GM12872 (cell line): ENCODE data around the gene CAMK1D.

Experiments used
- TF ChIP-seq, protein P1 (sequence below): IDR thresholded peaks from 3 replicates; pipeline ENCODE4 v1.5.1; 2011; ENCODE audit warnings: low read depth, mild to moderate bottlenecking, low read length, moderate library complexity; ENCODE audit not compliant: insufficient read depth

The CAMK1D gene

DNA sequence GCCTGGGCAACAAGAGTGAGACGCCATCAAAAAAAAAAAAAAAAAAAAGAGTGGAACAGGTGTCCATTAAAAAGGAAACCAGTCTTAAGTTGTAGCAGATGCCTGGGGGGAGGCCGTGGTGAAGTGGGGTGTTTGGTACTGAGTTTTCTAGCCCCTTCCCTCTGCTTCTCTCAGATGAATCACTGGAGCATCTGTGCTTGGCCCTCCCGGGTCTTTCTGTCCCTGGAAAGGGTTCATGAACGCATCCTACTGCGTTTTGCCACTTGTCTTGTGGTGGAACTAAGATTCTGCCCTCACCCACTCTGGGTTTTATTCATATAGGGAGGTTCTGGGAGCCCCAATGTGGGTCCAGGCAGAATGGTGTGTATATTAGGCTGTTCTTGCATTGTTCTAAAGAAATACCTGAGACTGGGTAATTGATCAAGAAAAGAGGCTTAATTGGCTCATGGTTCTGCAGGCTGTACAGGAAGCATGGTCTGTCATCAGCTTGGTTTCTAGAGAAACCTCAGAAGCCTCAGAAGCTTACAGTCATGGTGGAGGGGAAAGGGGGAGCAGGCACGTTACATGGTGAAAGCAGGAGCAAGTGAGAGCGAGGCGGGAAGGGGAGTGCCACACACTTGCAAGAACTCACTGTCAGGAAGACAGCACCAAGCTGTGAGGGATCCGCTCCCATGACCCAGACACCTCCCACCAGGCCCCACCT, 63.5 kb downstream of the CAMK1D start:
- TF ChIP-seq, protein P1, sequence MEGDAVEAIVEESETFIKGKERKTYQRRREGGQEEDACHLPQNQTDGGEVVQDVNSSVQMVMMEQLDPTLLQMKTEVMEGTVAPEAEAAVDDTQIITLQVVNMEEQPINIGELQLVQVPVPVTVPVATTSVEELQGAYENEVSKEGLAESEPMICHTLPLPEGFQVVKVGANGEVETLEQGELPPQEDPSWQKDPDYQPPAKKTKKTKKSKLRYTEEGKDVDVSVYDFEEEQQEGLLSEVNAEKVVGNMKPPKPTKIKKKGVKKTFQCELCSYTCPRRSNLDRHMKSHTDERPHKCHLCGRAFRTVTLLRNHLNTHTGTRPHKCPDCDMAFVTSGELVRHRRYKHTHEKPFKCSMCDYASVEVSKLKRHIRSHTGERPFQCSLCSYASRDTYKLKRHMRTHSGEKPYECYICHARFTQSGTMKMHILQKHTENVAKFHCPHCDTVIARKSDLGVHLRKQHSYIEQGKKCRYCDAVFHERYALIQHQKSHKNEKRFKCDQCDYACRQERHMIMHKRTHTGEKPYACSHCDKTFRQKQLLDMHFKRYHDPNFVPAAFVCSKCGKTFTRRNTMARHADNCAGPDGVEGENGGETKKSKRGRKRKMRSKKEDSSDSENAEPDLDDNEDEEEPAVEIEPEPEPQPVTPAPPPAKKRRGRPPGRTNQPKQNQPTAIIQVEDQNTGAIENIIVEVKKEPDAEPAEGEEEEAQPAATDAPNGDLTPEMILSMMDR, result no peak

DNA sequence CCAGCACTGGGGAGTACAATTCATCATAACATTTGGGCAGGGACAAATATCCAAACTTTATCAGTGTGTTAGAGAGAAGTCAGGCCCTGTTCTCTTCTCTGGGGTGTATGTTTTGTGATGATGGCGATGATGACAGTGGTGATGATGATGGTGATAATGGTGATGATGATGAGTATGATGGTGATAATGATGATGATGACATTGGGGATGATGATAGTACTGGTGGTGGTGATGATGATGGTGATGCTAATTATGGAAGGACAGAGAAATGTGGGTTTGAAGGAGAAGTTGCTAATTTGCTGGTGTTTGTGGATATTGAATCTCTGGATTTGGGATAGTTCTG, 64.0 kb downstream of the CAMK1D start:
- TF ChIP-seq, protein P1, result no peak

DNA sequence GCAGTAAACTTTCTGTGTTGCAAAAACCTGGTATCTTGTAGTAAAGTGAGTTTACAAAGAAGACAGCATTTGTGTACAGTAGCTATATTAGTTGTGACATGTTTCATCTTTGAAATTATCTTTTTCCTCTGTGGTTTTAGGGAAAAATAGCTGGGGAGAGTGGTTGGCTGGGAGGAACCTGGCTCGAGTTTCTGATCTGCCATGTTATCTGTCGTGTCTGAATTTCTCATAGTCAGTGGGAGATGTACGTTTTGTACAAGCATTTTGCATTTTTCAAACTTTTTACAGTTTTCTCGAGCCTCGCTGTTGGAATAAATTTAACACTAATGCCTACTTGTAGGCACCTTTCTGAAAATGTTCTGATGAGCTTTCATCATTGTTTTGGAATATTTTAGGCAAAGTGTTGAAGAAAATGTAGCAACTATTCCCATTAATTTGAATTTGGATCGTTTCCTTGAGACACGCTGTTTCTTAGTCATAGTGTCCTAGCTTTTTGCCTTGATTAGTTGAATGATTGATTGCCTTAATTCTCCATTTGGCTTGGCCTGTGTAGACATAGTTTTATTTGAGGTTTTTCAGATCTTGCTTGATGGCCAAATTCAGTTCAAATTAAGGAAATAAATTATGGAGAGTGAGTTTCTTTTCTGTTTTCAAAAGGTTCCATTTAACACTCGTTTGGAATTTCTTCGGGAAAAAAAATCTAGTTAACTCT, 65.1 kb downstream of the CAMK1D start:
- TF ChIP-seq, protein P1, result no peak

DNA sequence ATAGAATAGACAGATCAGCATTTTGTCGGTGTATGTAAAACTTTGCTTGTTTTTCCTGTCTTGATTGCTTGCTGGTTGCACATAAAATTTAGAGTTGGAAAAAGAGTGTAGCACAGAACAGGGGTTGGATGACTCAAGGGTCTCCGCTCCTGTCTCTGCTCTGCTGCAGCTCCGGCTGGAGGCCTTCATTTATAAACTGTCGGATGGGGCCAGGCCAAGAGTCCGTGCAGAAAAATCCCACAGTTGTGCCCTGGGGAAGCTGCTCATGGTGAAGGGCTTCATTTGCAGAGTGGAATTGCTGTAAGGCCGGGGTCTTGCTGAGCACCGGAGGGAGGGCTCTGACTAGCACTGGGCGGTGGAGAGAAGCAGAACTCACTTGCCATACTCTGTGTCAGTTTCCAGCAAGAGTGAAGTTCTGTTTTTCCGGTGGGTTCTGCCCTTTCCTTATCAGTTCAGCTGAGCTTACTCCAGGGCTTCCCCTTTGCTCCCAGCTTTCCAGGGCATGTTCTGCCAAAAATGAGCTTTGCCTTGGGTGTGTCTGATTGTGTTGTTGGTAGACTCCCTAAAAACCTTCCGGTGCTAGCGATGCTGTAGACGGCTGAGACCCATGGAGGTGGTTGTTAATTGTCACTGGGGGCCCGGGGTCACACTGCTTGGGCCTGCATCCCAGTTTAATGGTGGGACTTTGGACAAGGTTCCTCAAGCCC, 67.2 kb downstream of the CAMK1D start:
- TF ChIP-seq, protein P1, result no peak

DNA sequence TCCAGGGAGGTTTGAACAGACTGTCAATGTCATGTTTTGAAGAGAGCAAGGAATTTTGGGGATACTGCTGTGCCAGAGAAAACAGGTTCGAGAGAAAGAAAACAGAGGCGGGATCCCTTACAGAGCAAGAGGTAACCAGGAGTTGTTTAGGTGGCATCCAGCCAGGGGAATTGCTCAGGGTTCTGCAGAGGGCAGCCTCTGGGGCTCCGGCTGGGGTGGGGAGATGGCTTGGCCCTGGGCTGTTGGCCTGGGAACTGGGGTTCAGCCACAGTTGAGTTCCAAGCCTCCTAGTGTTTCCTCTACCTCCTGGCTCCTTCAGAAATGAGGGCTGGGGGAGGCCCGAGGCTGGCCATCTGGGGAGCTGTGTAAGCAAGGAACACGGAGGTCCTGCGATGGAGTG, 68.0 kb downstream of the CAMK1D start:
- TF ChIP-seq, protein P1, result no peak

DNA sequence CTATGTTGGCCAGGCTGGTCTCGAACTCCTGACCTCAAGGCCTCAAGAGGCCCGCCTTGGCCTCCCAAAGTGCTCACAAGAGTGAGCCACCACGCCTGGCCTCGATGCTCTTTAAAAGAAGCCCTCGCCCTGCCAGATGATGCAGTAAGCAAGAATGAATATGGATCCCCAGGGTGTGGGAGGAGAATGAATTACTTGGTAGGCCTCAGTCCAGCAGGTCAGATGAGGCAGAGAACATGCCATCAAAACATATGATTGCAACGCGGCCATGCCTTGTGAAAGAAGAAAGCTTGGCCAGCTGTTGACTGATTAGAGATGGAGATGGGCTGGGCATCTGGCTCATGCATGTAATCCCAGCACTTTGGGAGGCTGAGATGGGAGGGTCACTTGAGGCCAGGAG, 68.7 kb downstream of the CAMK1D start:
- TF ChIP-seq, protein P1, result no peak

DNA sequence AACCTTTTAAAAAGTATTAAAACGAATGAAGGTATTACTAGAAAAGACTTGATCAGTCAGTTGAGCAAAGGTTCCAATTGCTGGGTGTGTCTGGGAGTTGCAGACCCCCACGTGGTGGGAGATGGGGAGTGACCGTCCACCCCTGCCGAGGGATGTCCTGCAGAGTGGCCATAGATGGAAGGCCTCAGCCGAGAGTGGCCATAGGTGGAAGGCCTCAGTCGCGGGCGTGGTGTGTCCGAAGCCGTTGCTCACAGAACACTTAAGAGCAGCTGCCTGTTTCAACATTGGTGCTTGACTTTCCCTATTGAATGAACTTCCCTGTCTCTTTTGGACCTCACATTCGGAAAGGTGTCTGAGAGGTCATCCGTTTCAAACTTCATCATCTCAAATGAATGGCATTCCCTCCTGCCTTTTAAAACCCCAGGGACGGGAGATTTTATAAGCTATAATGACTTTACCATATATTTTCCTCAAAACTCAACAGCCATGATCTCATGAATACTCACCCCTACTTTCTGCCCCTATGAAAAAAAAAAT, 69.4 kb downstream of the CAMK1D start:
- TF ChIP-seq, protein P1, result no peak
